ENCODE data around the gene SPEN.

SPEN gene

GRCh38 chr1:15849775-15850324 is 2.3 kb downstream of the SPEN start:
- peaks cover 6% of the 10 kb centered on the region for H3K36me3 ChIP-seq
- H3K4me1 ChIP-seq (ENCODE audit: control insufficient read depth in 1 of 2, insufficient read depth in 1 of 2, low read depth in 1 of 2, low read length in 1 of 2), result peaks cover 43 to 47% of the 10 kb centered on the region in 2 experiments
- peak overlapping the region; percentile 86 to 95 for H3K4me3 ChIP-seq (ENCODE audit: low read depth in 1 of 2, low read length in 1 of 2)
- TF ChIP-seq CTCF (IDR thresholded peaks at IDR 0.05), result no peak
- no peaks in the 10 kb centered on the region for H3K27me3 ChIP-seq
- no peaks in the 10 kb centered on the region for H3K9me3 ChIP-seq
- peak overlapping the region; percentile 97 for H3K27ac ChIP-seq

- Histone ChIP-seq H3K9me3 (no peaks in the 10 kb centered on the region), H3K4me1 (ENCODE audit: control insufficient read depth in 1 of 2, insufficient read depth in 1 of 2, low read depth in 1 of 2, low read length in 1 of 2) (peaks cover 43 to 47% of the 10 kb centered on the region in 2 experiments), H3K4me3 (ENCODE audit: low read depth in 1 of 2, low read length in 1 of 2) (peak overlapping the region; percentile 86 to 95), H3K36me3 (peaks cover 6% of the 10 kb centered on the region), H3K27me3 (no peaks in the 10 kb centered on the region), H3K27ac (peak overlapping the region; percentile 97)
- TF ChIP-seq CTCF (IDR thresholded peaks at IDR 0.05), result no peak
Observed at GRCh38 chr1:15850471-15851001, 3.0 kb downstream of the SPEN start.

- H3K36me3 ChIP-seq, result peaks cover 6% of the 10 kb centered on the region
- H3K4me1 ChIP-seq (ENCODE audit: control insufficient read depth in 1 of 2, insufficient read depth in 1 of 2, low read depth in 1 of 2, low read length in 1 of 2), result peaks cover 41% of the 10 kb centered on the region in 2 experiments
- no peaks in the 10 kb centered on the region for H3K27me3 ChIP-seq
- H3K27ac ChIP-seq, result peak overlapping the region; percentile 97
- H3K9me3 ChIP-seq, result no peaks in the 10 kb centered on the region
- no peak overlapping the region for H3K4me3 ChIP-seq (ENCODE audit: low read depth in 1 of 2, low read length in 1 of 2)
- TF ChIP-seq CTCF (IDR thresholded peaks at IDR 0.05), result no peak
Observed at GRCh38 chr1:15851210-15852035, 3.9 kb downstream of the SPEN start.

GRCh38 chr1:15852036-15852827 is 4.7 kb downstream of the SPEN start:
- H3K27ac ChIP-seq, result no peak overlapping the region
- no peaks in the 10 kb centered on the region for H3K9me3 ChIP-seq
- peaks cover 6% of the 10 kb centered on the region for H3K36me3 ChIP-seq
- peaks cover 33% of the 10 kb centered on the region in 2 experiments for H3K4me1 ChIP-seq (ENCODE audit: control insufficient read depth in 1 of 2, insufficient read depth in 1 of 2, low read depth in 1 of 2, low read length in 1 of 2)
- no peak for TF ChIP-seq CTCF (IDR thresholded peaks at IDR 0.05)
- H3K4me3 ChIP-seq (ENCODE audit: low read depth in 1 of 2, low read length in 1 of 2), result no peak overlapping the region
- no peaks in the 10 kb centered on the region for H3K27me3 ChIP-seq

- Histone ChIP-seq H3K9me3 (no peaks in the 10 kb centered on the region), H3K27me3 (no peaks in the 10 kb centered on the region), H3K36me3 (peaks cover 6% of the 10 kb centered on the region), H3K4me1 (ENCODE audit: control insufficient read depth in 1 of 2, insufficient read depth in 1 of 2, low read depth in 1 of 2, low read length in 1 of 2) (peaks cover 35 to 38% of the 10 kb centered on the region in 2 experiments), H3K27ac (no peak overlapping the region), H3K4me3 (ENCODE audit: low read depth in 1 of 2, low read length in 1 of 2) (no peak overlapping the region)
- no peak for TF ChIP-seq CTCF (IDR thresholded peaks at IDR 0.05)
Observed at GRCh38 chr1:15852828-15853302, 5.4 kb downstream of the SPEN start.
